GM12891 (cell line): ENCODE measurements around the gene TM7SF3.

Experiments used
- DNase-seq: peaks from one replicate; pipeline ENCODE4 v3.0.0; 2011; ENCODE audit warnings: low spot score; ENCODE audit not compliant: insufficient read length
- FAIRE-seq: peaks from 2 replicates; lab custom pipeline; 2011; peaks lifted over from hg19 to GRCh38; lab: Jason Lieb, UNC
- PAX5 ChIP-seq: IDR thresholded peaks from 2 replicates; pipeline ENCODE4 v1.6.1; 2011; ENCODE audit warnings: low read length, moderate library complexity, mild to moderate bottlenecking; ENCODE audit not compliant: insufficient read depth, severe bottlenecking
- POLR2A ChIP-seq: IDR thresholded peaks from 2 replicates; pipeline ENCODE4 v1.6.1; 2011; ENCODE audit warnings: low read depth, low read length, control low read depth
- POLR2AphosphoS5 ChIP-seq: IDR thresholded peaks from 2 replicates; pipeline ENCODE4 v1.6.1; 2011; ENCODE audit warnings: low read depth, low read length, control low read depth
- POU2F2 ChIP-seq: IDR thresholded peaks from 2 replicates; pipeline ENCODE4 v1.6.1; 2011; ENCODE audit warnings: low read depth, mild to moderate bottlenecking, control low read depth, low read length, moderate library complexity
- SPI1 ChIP-seq: IDR thresholded peaks from 2 replicates; pipeline ENCODE4 v1.6.1; 2011; ENCODE audit warnings: low read depth, low read length, control low read depth
- TAF1 ChIP-seq: IDR thresholded peaks from 2 replicates; pipeline ENCODE4 v1.6.1; 2011; ENCODE audit warnings: low read depth, low read length, control low read depth

TM7SF3 gene

GRCh38 chr12:27002141-27002540 is 12.0 kb downstream of the TM7SF3 start:
- DNase-seq: no peak
- TF ChIP-seq POLR2AphosphoS5 (no peak), POLR2A (no peak), TAF1 (no peak), SPI1 (no peak), PAX5 (no peak)
- FAIRE-seq: no peak

DNA sequence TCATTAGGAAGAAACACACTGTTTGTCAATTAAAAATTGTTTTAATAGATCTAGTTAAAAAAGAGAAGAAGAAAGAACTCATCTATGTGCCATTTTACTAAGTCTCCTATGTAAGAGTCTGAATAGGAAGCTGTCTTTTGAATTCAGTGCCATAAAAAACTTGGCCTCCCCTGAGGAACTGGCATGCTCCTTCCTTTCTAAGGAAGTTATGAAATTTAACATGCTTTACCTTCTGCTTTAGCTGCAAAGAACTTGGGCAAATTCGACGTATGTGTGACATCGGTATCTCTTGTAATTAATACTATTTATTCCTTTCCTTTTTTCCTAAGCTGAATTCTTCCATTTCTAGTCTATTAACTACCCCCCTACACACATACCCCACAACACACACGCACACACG is 12.5 kb downstream of the TM7SF3 start:
- FAIRE-seq: no peak
- no peak for DNase-seq
- TF ChIP-seq TAF1: no peak
- TF ChIP-seq POU2F2: no peak
- no peak for TF ChIP-seq SPI1
- TF ChIP-seq PAX5: no peak
- TF ChIP-seq POLR2A: no peak
- no peak for TF ChIP-seq POLR2AphosphoS5

DNA sequence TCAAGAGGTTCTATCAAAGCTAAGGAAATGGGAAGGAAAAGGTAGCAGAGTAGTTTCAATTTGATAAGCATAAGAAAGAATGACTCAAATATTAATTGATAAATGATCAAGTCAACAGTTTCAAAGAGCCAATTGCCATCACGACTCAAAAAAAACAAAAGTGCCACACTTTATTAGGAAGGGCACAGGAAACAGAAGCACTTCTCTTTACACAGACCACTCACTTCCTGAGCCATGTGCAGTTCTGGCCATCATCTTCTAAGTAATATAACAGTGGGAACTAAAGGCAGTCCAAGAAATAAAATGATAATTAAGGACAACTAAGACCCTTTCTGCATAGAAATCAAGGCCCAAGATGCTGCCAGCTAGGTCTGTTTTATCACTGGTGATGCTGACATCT is 13.2 kb downstream of the TM7SF3 start:
- no peak for TF ChIP-seq PAX5
- no peak for TF ChIP-seq SPI1
- DNase-seq (no peak), FAIRE-seq (peak; percentile 16)

- no peak for DNase-seq
- TF ChIP-seq TAF1 (no peak), POLR2A (no peak), SPI1 (no peak), PAX5 (no peak), POLR2AphosphoS5 (no peak), POU2F2 (no peak)
- no peak for FAIRE-seq
Measured at GRCh38 chr12:26997003-26997402, 17.2 kb downstream of the TM7SF3 start.

GRCh38 chr12:26995706-26996105 is 18.5 kb downstream of the TM7SF3 start:
- FAIRE-seq (no peak), DNase-seq (no peak)
- TF ChIP-seq POLR2A (no peak), POU2F2 (no peak), SPI1 (no peak), TAF1 (no peak), PAX5 (no peak), POLR2AphosphoS5 (no peak)

DNA sequence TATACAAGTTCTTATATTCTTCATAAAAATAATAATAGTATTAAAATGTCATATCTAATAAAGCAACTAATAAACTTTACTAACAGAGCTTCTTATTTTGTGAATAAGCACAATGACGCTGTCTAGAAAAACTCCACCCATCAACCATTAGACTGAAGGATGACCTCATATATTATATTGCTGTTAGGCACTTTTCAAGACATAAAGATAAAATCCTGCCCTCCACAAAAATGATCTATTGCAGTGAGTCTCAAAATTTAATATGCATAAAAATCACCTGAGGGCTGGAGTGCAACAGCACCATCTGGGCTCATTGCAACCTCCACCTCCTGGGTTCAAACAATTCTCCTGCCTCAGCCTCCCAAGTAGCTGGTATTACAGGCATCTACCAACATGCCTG is 20.1 kb downstream of the TM7SF3 start:
- no peak for TF ChIP-seq SPI1
- no peak for TF ChIP-seq POLR2AphosphoS5
- no peak for TF ChIP-seq POU2F2
- TF ChIP-seq TAF1: no peak
- DNase-seq (no peak), FAIRE-seq (no peak)

DNA sequence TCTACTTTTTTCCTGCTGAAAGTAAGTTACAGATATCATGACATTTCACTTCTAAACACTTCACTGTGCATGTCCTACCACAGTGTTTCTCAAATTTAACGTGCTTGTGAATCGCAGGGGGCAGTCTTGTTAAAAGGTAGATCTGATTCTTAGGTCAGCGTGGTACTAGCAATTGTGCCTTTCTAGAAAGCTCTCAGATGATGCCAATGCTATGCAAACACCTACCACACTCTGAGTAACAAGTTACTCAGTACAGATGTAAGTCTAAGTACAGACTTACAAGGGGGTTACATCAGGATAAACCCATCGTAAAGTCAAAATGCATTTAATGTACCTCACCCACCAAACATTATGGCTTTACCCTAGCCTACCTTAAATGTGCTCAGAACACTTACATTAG is 22.4 kb downstream of the TM7SF3 start:
- DNase-seq (no peak), FAIRE-seq (peak; percentile 69)
- no peak for TF ChIP-seq POLR2AphosphoS5
- TF ChIP-seq PAX5: no peak
- no peak for TF ChIP-seq TAF1
- no peak for TF ChIP-seq POU2F2
- TF ChIP-seq SPI1: no peak

DNA sequence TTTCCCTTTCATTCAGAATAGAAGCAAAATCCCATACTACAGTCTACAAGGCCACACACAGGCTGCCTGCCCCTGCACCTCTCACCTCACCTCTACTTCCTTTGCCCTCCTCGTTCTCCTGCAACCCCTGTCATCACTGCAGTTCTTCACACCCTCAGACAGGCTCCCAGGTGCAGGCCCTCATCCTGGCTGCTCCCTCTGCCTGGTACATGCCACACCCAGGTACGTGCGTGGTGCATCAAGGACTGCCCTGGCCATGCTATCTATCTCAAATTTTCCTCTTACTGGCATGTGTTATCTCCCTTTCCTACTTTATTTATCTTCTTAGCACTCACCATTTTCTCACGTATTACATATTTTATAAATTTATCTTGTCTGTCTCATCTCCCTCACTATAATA is 24.3 kb downstream of the TM7SF3 start:
- TF ChIP-seq SPI1 (no peak), POLR2A (no peak), POLR2AphosphoS5 (no peak), PAX5 (no peak), TAF1 (no peak), POU2F2 (no peak)
- DNase-seq (no peak), FAIRE-seq (no peak)

- no peak for FAIRE-seq
- DNase-seq: no peak
- TF ChIP-seq PAX5 (no peak), POLR2A (no peak), POLR2AphosphoS5 (no peak), SPI1 (no peak), POU2F2 (no peak), TAF1 (no peak)
Measured at GRCh38 chr12:26988703-26989102, 25.5 kb downstream of the TM7SF3 start.

DNA sequence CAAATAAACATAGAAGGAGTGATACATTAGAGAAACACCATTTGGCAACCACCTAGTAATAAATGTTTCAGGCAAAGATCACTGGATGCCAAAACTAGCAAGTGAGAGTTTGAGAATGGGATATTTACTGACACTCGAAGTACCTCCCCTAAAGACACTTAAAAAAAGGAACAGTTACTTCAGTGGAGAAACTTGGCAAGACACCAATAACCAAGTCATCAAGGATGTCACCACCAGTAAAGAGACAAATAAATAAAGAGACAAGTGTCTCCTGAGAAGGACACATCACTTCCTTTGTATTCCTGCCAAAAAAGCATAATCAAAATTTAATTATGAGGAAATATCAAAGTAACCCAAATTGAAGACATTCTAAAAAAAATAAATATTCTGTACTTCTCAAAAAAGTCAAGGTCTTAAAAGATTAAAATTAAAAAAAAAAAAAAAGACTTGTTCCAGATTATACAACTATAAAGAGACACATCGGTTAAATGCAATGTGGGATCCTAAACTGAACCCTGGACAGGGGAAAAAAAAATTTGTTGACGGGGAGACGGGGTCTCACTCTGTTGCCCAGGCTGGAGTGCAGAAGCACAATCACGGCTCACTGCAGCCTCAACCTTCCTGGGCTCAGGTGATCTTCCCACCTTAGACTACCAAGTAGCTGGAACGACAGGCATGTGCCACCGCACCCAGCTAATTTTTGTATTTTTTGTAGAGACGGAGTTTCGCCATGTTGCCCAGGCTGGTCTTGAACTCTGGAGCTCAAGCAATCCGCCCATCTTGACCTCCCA is 26.4 kb downstream of the TM7SF3 start:
- no peak for TF ChIP-seq TAF1
- no peak for TF ChIP-seq POU2F2
- TF ChIP-seq SPI1: no peak
- no peak for TF ChIP-seq POLR2A
- TF ChIP-seq POLR2AphosphoS5: no peak
- TF ChIP-seq PAX5: no peak
- FAIRE-seq (no peak), DNase-seq (no peak)
